Kidney tubule cell (primary cell): Measurements from ENCODE around the gene ITGB5.
A peak's percentile ranks its signal among the peaks of the same experiment; 100 is the strongest.
"Not testable (repeated sequence)": the region's sequence is repeated elsewhere in the genome, so short reads cannot be mapped to it uniquely, and the experiment has no call there.

ENCODE experiments used
- DNase-seq: peaks from one replicate; pipeline ENCODE4 v3.0.0-alpha.2; 2018; ENCODE audit warnings: low spot score

ITGB5 gene

DNA sequence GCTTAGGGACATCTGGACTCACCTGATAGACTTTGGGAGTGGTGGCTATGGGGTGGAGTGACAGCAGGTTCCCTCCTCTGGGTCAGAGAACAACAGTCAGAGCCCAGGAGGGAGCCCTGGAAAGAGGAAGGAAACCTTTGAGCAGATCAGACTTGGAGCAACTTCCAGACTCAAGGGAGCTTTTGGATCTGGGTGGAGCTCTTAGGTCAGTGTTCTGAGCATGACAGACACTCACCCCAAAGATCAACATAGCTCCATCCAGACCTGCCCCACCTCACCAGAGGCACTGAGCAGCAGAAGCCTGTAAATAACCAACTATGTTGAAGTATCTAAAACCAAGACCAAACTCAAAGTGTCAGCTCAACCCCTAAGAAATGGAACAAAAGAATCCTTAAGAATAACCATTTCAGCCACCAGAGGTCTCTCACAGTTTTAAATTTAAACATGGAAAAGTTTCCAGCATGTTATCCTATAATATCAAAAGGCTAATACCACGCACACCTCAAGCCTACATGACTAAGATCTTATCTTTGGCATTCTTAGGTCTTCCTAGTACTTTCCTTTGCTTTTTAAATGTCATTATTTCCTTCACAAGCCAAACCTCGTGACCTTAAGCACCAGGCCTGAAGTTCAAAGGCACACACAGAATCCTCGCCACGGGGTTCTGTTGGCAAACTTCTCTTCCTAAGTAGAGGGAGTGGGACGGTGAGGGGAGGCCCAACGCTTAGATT is 100.5 kb downstream of the ITGB5 start:
- peak; percentile 27 for DNase-seq

DNA sequence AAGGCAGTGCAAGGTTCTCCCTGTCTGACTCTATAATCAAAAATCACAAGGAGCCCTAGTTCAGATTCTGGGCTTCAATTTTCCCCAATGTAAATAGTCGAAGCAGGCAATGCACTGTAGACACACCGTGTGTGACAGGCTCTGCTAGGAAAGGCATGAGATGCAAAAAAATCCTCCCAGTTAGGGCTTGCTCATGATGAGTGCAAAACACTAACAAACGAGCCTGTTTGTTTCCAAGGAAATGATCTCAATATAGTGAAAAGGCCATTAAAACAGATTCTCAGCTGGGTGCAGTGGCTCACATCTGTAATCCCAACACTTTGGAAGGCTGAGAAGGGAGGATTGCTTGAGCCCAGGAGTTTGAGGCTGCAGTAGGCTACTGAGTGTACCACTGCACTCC is 101.2 kb downstream of the ITGB5 start:
- DNase-seq = no peak

DNA sequence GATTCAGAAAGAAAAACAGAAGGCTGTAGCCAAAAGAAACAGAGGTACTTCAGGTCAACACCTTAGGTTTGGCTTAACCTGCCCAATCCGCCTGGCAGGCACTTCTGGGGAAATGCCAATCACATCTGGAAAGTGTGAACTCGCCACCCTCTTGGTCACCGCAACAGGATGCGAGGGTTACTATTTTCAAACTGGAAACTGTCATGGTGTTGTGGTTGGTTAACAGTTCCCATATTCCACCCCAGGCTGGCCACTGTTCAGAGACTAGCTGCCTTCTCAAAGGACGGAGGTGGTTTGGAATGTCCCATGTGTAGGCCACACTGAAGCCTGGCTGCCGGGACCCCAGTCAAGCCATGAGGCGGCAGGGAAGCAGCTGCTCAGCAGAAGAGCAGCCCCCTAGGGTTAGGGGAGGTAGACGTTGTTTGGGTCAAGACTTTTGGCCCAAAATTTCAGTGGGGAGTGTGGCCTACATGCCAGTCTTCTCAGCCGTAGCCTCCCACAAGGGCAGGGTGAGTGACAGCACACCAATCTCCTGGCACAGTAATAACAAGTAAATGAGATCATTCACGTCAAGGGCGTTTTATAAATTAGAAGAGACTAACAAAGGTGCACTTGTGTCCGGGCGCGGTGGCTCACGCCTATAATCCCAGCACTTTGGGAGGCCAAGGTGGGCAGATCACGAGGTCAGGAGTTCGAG is 102.3 kb downstream of the ITGB5 start:
- DNase-seq = peak; percentile 60

DNA sequence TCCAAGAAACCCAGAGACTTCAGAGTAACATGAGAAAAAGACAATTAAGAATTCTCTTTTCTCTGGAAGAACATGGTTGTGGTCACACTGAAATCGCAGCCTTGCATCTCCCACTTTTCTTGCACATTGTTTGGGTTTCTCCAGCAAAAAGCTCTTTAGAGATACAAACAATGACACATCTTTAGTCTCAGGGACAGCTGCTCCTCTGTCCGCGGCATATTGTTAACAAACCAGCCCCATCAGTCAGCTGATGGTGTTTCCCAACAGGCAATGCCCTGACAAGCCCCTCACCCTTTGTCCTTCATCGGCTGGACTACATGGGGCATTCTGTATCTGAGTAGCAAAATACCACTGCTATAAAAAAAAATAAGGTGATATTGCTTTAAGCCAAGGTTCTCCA is 103.5 kb downstream of the ITGB5 start:
- DNase-seq = no peak

DNA sequence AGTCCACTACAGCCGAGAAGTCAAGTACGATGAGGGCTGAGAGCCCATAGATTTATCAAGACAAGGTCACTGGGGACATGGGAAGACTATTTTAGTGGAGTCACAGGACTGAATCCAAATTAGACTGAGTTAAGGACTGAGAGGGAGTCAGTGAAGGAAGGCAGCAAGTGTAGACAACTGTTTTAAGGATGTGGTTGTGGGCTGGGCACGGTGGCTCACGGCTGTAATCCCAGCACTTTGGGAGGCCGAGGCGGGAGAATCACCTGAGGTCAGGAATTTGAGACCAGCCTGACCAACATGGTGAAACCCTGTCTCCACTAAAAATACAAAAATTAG is 104.8 kb downstream of the ITGB5 start:
- not testable (repeated sequence) for DNase-seq

GRCh38 chr3:124781476-124782376 is 105.4 kb downstream of the ITGB5 start:
- DNase-seq = no peak

- peak; percentile 23 for DNase-seq
Measured at GRCh38 chr3:124780761-124781475, 106.2 kb downstream of the ITGB5 start.

GRCh38 chr3:124780356-124780755 is 106.8 kb downstream of the ITGB5 start:
- DNase-seq = no peak

GRCh38 chr3:124779751-124780191 is 107.4 kb downstream of the ITGB5 start:
- no peak for DNase-seq

DNA sequence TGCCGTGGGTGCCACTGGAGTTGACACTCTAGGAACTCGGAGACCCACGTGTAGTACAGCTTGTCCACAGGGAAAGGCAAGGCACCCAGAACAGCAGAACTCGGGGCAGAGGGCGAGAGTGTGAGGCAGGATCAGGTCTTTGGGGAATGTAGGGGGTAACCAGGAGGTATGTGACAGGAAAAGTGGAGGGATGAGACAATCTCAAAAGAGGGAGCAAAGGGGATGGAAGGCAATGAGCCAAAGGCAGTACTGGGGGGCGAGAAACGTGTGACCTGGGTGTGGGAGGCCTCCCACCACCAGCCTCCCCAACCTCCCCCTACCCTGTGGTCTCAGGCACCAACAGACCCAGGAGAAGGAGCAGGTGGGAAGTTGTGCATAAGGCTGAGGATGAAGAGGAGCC is 108.0 kb downstream of the ITGB5 start:
- no peak for DNase-seq

GRCh38 chr3:124777762-124778470 is 109.2 kb downstream of the ITGB5 start:
- DNase-seq = no peak

DNA sequence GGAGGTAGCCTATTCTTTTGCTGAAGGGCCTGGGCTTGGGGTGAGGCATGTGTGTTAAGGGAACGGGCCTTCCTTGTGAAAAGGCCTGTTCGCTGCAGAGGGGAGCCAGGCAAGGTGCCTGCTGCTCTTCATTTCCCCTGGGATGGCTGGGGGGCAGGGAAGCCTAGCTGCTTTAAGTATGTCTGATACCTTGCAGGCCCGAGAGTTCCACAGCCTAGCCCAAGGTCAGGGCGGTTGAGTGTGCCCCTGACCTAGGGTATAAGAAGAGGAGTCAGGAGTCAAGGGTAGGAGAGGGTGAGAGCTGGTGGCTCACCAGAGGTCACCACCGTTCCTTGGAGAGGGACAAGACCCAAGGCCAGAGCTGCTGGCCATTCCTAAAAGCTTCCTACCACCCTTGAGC is 110.3 kb downstream of the ITGB5 start:
- no peak for DNase-seq

DNA sequence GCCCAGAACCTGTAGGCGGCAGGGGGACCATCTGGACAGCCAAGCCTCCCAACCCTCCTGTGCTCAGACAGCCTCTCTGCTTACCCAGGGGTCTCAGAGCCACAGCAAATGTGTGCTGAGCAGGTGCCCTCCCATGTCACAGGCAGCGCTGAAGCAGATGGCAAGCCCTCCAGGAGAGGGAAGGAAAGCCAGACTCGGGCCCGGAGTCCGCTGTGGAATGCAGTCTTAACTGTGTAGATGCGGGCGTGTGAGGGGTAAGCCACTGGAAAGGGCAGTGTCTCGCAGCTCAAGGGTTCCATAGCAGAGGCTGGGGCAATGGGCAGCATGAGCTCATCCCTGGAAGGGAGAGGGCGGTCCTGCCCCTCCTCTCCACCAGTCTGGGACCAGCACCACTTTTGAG is 111.3 kb downstream of the ITGB5 start:
- DNase-seq = no peak

DNA sequence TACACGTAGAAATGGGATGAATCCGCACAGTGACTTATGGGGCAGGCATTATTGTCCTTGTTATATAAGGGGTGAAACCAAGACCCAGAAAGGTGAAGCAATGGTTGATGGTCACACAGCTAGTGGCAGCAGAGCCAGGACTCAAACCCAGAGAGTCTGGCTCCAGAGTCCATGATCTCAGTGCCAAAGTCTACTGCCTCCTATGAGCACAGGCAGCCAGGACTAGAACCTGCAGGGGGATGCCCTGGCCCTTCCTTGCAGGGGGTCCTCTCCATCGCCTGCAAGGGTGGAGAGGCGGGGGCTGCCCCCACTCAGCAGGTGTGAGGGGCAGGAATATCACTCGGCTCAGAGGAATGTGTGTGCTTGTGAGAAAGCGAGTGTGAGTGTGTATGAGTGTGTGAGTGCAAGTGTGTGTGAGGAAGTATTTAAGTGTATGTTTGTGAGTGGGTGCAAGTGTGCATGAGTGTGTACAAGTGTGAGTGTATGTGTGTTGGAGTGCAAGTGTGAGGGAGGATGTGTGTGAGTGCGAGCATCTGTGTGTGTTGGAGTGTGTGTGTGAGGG is 112.2 kb downstream of the ITGB5 start:
- no peak for DNase-seq

GRCh38 chr3:124774327-124774718 is 112.8 kb downstream of the ITGB5 start:
- peak; percentile 79 for DNase-seq

DNA sequence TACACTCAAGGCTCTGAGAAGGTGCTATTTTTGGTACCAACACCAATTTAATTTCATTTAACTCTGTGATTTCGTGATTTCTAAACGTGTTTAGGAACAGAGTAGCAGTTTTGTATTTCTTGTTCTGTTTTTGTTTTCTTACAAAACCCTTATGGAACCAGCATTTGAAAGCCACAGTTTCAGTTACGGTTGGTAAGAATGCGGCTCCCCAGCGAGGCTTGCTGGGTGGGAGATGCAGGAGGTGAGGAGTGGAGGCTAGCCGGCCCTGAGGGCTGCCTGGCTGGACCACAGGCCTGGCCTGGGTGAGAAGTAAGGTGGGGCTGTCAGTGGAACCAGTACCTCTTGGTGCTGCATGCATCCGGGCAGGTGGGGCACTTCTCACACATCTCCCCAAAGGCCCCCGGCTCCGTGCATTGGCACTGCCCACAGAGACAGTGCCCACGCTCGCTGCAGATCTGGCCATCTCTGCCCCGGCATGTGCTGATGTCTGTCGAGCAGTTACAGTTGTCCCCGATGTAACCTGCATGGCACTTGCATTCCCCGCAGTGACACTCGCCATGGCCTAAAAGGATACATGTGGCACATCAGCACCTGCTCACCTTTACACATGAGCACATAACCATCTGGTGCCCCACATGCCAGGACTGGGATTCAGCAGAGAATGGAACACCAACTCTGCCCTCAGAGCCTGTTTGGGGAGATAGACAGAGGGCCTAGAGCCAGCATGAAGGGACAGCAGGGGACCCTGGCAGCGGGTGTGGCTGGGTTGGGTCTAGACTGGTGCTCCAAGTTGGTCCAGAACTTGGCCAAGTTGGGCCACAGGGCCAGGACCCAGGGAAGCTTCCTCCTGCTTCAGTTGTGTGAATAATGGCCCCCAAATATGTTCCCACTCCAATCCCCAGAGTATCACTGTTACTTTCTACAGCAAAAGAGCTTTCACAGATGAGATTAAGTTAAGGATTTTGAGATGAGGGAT is 113.5 kb downstream of the ITGB5 start:
- no peak for DNase-seq

DNA sequence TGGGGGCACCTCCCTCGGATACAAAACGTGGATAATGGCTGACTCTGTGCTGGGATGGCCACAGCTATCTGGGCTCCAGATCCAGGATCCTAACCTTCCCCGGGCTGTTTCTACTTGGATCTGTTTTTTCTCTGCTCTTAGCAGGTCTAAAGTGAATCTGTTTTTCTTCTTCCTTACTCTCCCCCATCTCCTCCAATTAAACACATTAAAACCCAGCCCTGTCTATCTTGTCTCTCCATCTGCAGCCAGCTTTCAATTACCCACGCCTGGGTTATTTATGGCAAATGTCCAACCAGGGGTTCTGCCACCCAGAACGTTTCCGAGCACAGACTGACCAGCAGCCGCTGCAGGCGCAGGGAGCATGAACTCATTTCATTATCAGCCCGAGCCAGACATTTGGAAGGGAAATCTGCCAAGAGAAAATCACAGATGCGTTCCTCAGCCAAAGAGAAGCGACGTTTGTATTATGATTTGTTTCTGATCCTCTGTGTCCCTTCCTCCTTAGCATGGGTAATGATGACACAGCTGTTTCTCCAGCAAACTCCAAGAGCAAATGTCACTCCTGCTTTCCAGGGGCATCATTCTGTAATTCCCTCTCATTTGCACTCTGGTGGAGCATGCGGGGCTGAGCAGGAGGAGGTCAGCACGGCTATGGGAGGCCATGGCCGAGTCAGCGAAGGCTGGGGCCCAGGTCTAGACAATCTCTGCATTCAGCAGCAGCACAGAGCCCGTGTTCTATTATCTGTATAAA is 114.9 kb downstream of the ITGB5 start:
- DNase-seq = peak; percentile 71

- DNase-seq = no peak
Measured at GRCh38 chr3:124771083-124771445, 116.1 kb downstream of the ITGB5 start.
